ENCODE data around the gene NT5E.

- TF ChIP-seq EGR1 (IDR thresholded peaks at IDR 0.05; ENCODE audit: low read depth in 2 of 2) (no peak), CTCF (IDR thresholded peaks at IDR 0.05; ENCODE audit: low read depth, low read length, missing input control) (no peak), GABPA (IDR thresholded peaks at IDR 0.05 in 1 of 2, conservative IDR thresholded peaks at IDR 0.05 in 1 of 2) (no peak), YY1 (IDR thresholded peaks at IDR 0.05) (no peak), RXRA (IDR thresholded peaks at IDR 0.05) (no peak)
Observed at GRCh38 chr6:85416766-85417165, 33.1 kb upstream of the NT5E start.
